Ovary (tissue), 3 donors: Measurements from ENCODE around the gene ABI3BP.

ENCODE experiments used
- CTCF ChIP-seq, 3 donors: fragments of 450-650 bp in 2 of 3; fragments of 200-600 bp in 1 of 3; IDR thresholded peaks; one replicate each; pipeline versions ENCODE4 v1.5.1 to v1.8.0; 2016 to 2022; ENCODE audit warnings: antibody characterized with exemption in 3 of 3, mild to moderate bottlenecking in 1 of 3
- EP300 ChIP-seq: sonication (generic); formaldehyde crosslinking; IDR thresholded peaks from one replicate; pipeline ENCODE4 v1.6.1; 2017; ENCODE audit warnings: antibody characterized with exemption
- POLR2A ChIP-seq: fragments of 450-650 bp; IDR thresholded peaks from one replicate; pipeline ENCODE4 v1.6.1; 2017; ENCODE audit warnings: antibody characterized with exemption, mild to moderate bottlenecking, moderate library complexity
- donor health status: DM: no; HTN: no; CAD: no.

GRCh38 chr3:100994809-100995208, 1.6 kb upstream of the ABI3BP start:
- TF ChIP-seq CTCF (IDR thresholded peaks at IDR 0.05) (no peak), POLR2A (no peak), EP300 (no peak)
